Measurements from ENCODE around the gene FZR1.
"Not testable (repeated sequence)": the region's sequence is repeated elsewhere in the genome, so short reads cannot be mapped to it uniquely, and the experiment has no call there.

Gene FZR1

DNA sequence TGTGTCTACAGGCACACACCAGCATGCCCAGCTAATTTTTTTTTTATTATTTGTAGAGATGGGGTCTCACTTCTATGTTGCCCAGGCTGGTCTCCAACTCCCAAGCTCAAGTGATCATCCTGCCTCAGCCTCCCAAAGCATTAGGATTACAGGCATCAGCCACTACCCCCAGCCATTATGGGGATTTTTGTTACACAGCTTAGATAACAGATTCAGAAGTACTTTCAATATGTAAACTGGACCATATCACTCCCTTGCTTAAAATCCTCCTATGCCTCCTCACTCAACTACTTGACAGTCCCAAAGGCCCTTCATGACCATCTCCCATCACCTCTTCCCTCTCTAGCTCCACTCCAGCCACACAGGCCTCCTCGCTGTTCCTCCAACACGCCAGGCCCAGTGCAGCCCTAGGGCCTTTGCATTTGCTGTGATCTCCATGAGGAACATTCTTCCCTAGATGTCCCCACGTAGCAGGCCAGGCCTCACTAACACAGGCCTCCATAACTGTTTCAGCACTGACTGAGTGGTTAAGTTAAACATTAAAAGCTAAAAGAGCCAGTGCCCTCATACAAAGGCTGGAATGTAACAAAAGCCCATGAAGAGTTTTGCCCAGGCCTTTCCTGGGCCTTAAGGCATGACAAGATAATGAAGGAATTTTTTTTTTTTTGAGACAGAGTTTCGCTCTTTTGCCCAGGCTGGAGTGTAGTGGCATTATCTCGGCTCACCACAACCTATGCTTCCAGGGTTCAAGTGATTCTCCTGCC lies 8.2 kb upstream of the FZR1 start:
- DNase-seq, result no peak

DNA sequence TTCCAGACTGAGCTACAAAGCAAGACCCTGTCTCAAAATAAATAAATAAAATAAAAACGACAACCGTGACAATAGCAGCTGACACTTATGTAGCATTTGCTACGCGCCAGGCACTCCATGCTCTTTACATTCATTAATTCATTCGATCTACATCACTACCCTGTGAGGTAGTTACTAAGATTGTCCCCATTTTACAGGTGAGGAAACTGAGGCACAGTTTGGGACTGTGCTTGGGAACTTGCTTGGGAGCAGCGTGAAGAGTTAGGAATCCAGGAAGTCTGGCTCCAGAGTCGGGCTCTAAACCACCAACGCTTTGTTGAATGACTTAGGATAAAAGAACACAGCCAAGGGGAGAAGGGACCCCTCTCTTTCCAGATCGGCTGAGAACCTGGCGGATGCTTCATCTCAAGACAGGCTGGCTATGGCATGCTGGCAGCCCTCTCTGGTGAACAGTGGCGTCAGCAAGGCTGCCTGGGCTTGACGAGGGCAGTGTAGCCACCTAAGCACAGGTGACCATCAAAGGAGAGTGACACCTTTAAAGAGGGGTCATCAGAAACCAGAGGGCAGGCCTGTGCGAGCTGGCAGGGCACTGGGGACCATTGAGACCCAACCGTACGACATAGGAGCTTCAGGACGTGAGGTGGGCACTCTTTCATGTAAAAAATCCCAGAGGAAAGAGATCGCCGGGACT lies 6.2 kb upstream of the FZR1 start:
- no peak for DNase-seq

- DNase-seq, result peak; percentile 95
These were observed 5.5 kb upstream of the FZR1 start, which contains the start of gene DOHH for GRCh38 chr19:3500429-3501101. Gene DOHH (minus strand): TSS chr19:3500674. CDS start chr19:3496814, 3,860 bp downstream.

DNA sequence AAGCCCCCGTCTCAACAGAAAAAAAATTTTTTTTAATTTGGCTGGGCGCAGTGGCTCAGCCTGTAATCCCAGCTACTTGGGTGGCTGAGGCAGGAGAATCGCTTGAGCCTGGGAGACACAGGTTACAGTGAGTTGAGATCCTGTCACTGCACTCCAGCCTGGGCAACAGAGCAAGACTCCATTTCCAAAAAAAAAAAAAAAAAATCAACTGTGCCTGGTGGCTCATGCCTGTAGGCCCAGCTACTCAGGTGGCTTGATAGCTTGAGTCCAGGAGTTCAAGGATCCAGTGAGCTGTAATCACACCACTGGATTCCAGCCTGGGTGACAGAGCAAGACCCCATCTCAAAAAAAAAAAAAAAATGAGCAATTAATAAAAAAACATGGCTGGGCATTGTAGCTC lies 4.3 kb upstream of the FZR1 start:
- DNase-seq, result no peak

DNA sequence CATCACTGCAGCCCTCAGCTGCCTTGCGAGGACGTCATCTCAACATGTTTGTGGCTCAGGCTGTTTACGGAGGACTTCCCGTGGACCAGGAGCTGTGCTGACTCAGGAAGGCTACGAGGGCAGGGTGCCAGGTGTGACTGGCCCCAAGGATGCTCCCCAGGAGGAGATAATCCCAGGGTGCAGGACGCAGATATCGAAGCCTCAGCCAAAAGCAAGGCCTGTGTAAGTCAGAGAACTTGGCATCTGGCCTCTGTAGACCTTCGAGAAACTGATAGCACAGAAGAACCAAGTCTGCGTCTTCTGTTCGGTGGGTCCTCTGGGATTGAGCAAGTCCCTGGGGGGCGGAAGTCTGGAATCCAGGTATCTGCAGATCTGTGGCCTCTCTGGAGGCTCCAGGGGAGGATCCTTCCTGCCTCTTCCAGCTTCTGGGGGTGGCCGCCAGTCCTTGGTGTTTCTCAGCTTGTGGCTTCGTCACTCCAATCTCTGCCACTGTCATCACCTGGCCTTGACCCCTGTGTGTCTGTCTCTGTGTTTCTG lies 3.0 kb upstream of the FZR1 start:
- DNase-seq, result no peak

- no peak for DNase-seq
These were observed 1.4 kb upstream of the FZR1 start for GRCh38 chr19:3504735-3505134.

DNA sequence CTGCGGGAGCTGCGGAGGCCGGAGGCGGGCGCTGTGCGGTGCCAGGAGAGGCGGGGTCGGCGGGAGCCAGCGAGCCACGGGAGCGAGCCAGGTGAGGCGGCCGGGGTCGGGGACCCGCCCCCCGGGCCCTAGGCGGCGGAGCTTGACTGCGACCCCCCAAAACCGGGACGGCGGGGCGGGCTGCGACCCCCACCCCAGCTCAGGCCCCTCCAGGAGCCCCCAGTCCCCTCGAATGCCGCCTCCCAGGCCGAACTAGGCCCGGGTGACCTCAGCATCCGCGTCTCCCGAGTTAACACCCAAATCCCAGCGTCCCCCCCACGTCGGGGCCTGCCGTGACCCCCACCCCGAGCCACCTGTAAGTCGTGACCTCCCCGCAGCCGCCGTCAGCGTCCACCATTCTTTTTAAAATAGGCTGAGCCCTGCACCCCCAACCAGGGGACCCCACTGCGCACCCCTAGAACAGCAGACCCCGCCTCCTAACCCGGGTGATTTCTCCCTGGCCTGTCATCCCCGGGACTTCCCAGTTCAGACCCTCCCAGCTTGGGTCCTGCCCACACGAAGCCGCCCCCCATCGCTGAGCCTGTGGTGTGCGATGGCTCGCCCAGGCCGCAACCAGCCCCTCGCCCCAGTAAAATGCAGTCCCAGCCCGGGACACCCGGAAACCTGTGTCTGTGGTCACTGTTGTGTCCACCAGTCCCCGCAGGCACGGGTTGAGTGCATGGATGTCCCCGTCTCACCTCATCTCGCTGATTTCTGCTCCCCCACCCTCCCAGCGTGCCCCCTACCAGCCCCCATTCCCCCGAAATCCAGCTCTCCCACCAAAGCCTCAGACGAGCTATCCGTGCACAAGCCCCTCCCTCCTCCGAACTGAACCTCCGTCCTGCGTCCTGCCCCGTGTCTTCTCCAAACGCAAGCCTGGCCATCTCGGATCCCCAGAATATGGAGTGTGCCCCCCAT lies 551 bp downstream of the FZR1 start:
- peak; percentile 22 for DNase-seq

GRCh38 chr19:3507371-3508120 lies 1.4 kb downstream of the FZR1 start:
- DNase-seq, result peak; percentile 51

DNA sequence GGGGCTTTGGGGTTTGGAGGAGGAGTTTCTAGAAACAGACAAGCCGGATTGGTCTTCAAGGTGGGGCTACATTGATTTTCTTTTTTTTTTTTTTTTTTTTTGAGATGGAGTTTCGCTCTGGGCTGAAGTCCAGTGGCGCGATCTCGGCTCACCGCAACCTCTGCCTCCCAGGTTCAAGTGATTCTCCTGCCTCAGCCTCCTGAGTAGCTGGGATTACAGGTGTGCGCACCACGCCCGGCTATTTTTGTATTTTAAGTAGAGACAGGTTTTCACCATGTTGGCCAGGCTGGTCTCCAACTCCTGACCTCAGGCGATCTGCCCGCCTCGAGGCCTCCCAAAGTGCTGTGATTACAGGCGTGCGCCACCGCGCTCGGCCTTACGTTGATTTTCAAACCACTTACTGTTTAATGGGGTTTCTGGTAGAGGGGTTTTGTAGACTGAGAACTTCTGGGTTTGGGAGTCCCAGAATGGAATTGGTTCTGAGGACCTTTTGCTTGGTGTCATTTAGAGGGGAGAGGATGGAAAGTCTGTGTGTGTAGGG lies 2.1 kb downstream of the FZR1 start:
- DNase-seq, result not testable (repeated sequence)

- DNase-seq, result no peak
These were observed 2.8 kb downstream of the FZR1 start for GRCh38 chr19:3508771-3509535.

DNA sequence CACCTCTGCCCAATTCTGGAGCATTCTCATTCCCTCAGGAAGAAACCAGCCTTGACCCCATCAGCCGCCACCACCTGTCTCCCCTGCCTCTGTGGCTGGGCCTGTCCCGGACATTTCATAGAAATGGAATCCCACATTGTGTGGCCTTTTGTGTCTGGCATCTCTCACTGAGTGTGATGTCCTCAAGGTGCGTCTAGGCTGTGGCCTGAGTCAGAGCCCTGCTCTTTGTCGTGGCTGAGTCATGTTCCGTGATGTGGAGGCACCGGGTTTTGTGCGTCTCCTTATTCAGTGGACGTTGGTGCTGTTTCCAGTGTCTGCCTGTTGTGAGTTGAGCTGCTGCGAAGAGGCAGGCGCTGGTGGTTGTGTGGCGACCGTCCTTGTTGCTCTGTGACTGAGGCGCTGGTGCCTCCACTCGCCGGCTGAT lies 3.5 kb downstream of the FZR1 start:
- DNase-seq, result no peak

GRCh38 chr19:3510727-3511126 lies 4.6 kb downstream of the FZR1 start:
- DNase-seq, result no peak

GRCh38 chr19:3511506-3512251 lies 5.6 kb downstream of the FZR1 start:
- DNase-seq, result no peak

DNA sequence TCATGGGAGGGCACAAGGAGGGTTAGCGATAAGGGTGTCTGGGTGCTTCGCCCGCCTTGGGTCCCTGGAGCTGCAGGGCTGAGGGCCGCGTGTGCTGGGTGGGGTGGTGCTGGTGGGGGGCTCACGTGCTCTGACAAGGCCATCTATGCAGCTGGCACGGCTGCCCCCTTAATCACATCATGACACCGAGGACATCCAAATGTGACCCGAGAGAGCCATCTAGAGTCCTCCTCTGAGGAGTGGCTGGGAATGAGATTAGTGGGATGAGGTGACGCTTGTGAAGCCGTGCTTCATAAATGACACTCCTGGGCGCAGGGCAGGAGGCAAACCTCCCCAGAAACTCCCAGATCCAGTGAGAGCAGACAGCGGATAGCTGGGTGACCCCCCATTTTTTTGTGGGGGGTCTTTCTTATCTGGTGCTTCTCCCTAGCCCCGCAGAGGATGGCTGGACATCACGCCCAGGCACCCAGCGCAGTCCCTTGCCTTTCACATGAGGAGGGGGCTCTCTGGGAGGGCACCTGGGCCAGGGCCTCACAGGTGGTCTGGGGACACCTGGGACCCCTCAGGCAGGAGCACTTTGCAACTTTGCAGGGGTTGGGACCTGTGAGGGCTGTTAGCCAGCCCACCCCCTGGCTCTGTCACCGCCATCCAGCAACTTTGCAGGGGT lies 6.6 kb downstream of the FZR1 start:
- no peak for DNase-seq

- no peak for DNase-seq
These were observed 7.4 kb downstream of the FZR1 start for GRCh38 chr19:3513229-3514140.

GRCh38 chr19:3514930-3515329 lies 8.8 kb downstream of the FZR1 start:
- no peak for DNase-seq

DNA sequence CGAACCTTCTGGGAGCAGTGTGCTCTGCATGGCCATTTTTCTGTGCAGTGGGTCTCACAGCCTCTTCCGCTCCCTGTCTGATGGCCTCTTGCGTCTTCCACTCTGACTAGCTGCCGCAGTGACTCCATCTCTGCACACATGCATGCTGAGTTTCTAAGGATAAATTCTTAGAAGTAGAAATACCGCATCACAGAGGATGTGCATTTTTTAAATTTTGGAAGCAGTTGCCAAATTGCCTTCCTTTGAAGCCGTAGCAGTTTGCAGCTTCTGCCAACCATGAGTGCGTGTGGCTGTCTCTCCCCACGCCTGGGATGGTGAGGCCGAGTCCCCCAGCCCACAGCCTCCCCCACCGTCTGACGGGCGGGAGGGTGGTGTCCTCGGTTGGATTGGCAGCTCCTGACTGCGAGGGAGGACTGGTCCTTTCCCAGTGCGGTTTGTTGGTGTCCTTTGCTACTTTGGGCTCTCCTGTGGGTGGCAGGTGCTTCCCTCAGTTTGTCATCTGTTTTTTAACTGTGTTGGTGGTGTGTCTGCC lies 9.8 kb downstream of the FZR1 start:
- no peak for DNase-seq
